ENCODE results near the gene NOTCH2. TPM values are rescaled to one million over a fixed set of nuclear protein-coding genes. Genes with fewer than 3 reads are reported as not detected.

Gene NOTCH2
- total and polyA plus RNA-seq, 2 experiments from 2014 or later, result 42.2 to 85.8 TPM

GRCh38 chr1:119924948-119925898, 144.2 kb downstream of the NOTCH2 start:
- H3K4me3 ChIP-seq, result no peak overlapping the region
- 97% methylated on average over 19 of the region's 19 CpGs for WGBS (ENCODE audit: low lambda C conversion rate, missing lambda C conversion rate)
- no peaks in the 10 kb centered on the region for H3K4me1 ChIP-seq (ENCODE audit: insufficient read depth)
- no peak overlapping the region for H3K4me2 ChIP-seq
- H3K27ac ChIP-seq, result no peak overlapping the region
- no peaks in the 10 kb centered on the region for H3K27me3 ChIP-seq
- no peak overlapping the region for H2AFZ ChIP-seq
- no peaks in the 10 kb centered on the region for H3K9me3 ChIP-seq (ENCODE audit: low read depth)
- H3K9me2 ChIP-seq (replicated peaks; ENCODE audit: insufficient read depth), result no peaks in the 10 kb centered on the region
- H3K36me3 ChIP-seq (replicated peaks; ENCODE audit: insufficient read depth, low read depth), result no peaks in the 10 kb centered on the region
- no peak for DNase-seq (ENCODE audit: low spot score)
- TF ChIP-seq EZH2 (IDR thresholded peaks at IDR 0.05; ENCODE audit: borderline replicate concordance), result no peak
- TF ChIP-seq EZH2phosphoT487 (IDR thresholded peaks at IDR 0.05; ENCODE audit: low read depth, severe bottlenecking, unreplicated experiment), result no peak
- no peak for TF ChIP-seq CTCF (IDR thresholded peaks at IDR 0.05; ENCODE audit: poor library complexity)
- no peaks in the 10 kb centered on the region for H4K20me1 ChIP-seq (ENCODE audit: insufficient read depth, poor library complexity, severe bottlenecking)
- H3K79me2 ChIP-seq, result no peaks in the 10 kb centered on the region

GRCh38 chr1:119920104-119920968, 149.1 kb downstream of the NOTCH2 start:
- no peaks in the 10 kb centered on the region for H3K79me2 ChIP-seq
- H3K4me1 ChIP-seq (ENCODE audit: insufficient read depth), result no peaks in the 10 kb centered on the region
- H4K20me1 ChIP-seq (ENCODE audit: insufficient read depth, poor library complexity, severe bottlenecking), result no peaks in the 10 kb centered on the region
- H3K9me3 ChIP-seq (ENCODE audit: low read depth), result no peaks in the 10 kb centered on the region
- no peak overlapping the region for H2AFZ ChIP-seq
- H3K4me2 ChIP-seq, result no peak overlapping the region
- no peak for DNase-seq (ENCODE audit: low spot score)
- peaks cover 10% of the 10 kb centered on the region for H3K36me3 ChIP-seq (replicated peaks; ENCODE audit: insufficient read depth, low read depth)
- H3K4me3 ChIP-seq, result no peak overlapping the region
- 89% methylated on average over 8 of the region's 8 CpGs for WGBS (ENCODE audit: low lambda C conversion rate, missing lambda C conversion rate)
- no peak overlapping the region for H3K27ac ChIP-seq
- H3K9me2 ChIP-seq (replicated peaks; ENCODE audit: insufficient read depth), result no peaks in the 10 kb centered on the region
- H3K27me3 ChIP-seq, result no peaks in the 10 kb centered on the region
- no peak for TF ChIP-seq CTCF (IDR thresholded peaks at IDR 0.05; ENCODE audit: poor library complexity)
- TF ChIP-seq EZH2phosphoT487 (IDR thresholded peaks at IDR 0.05; ENCODE audit: low read depth, severe bottlenecking, unreplicated experiment), result no peak
- TF ChIP-seq EZH2 (IDR thresholded peaks at IDR 0.05; ENCODE audit: borderline replicate concordance), result no peak

- no peaks in the 10 kb centered on the region for H3K79me2 ChIP-seq
- H3K4me2 ChIP-seq, result no peak overlapping the region
- TF ChIP-seq EZH2phosphoT487 (IDR thresholded peaks at IDR 0.05; ENCODE audit: low read depth, severe bottlenecking, unreplicated experiment) (no peak), EZH2 (IDR thresholded peaks at IDR 0.05; ENCODE audit: borderline replicate concordance) (no peak), CTCF (IDR thresholded peaks at IDR 0.05; ENCODE audit: poor library complexity) (no peak)
- no peak for DNase-seq (ENCODE audit: low spot score)
- no peak overlapping the region for H2AFZ ChIP-seq
- H3K27me3 ChIP-seq, result no peaks in the 10 kb centered on the region
- no peaks in the 10 kb centered on the region for H3K4me1 ChIP-seq (ENCODE audit: insufficient read depth)
- H3K9me2 ChIP-seq (replicated peaks; ENCODE audit: insufficient read depth), result no peaks in the 10 kb centered on the region
- no peaks in the 10 kb centered on the region for H3K9me3 ChIP-seq (ENCODE audit: low read depth)
- H3K27ac ChIP-seq, result no peak overlapping the region
- WGBS (ENCODE audit: low lambda C conversion rate, missing lambda C conversion rate), result 93% methylated on average over 7 of the region's 7 CpGs
- H4K20me1 ChIP-seq (ENCODE audit: insufficient read depth, poor library complexity, severe bottlenecking), result no peaks in the 10 kb centered on the region
- peaks cover 14% of the 10 kb centered on the region for H3K36me3 ChIP-seq (replicated peaks; ENCODE audit: insufficient read depth, low read depth)
- H3K4me3 ChIP-seq, result no peak overlapping the region
Measured at GRCh38 chr1:119919241-119919640, 150.2 kb downstream of the NOTCH2 start.

Data from hepatocyte (in vitro differentiated cells).